Measurements from ENCODE around the gene SYNM. TPM values are rescaled to one million over a fixed set of nuclear protein-coding genes. Genes with fewer than 3 reads are reported as not detected.

The SYNM gene
- total and polyA plus RNA-seq, 2 of the 8 experiments (the other 6 are each of a cell fraction or from before 2014, with no cell fraction given), result 0.89 to 2.0 TPM

- H3K56ac ChIP-seq (replicated peaks; ENCODE audit: insufficient read length, low read depth, low read length), result no peak overlapping the region
- FAIRE-seq (no peak), DNase-seq (ENCODE audit: low read depth in 1 of 2, low spot score in 2 of 2) (no peak)
- no peak overlapping the region for H3K18ac ChIP-seq (ENCODE audit: extremely low read depth, low read length)
- no peak overlapping the region for H2BK12ac ChIP-seq (ENCODE audit: low read depth, low read length)
- H2BK20ac ChIP-seq (ENCODE audit: low read length), result no peak overlapping the region
- no peaks in the 10 kb centered on the region for H3K79me1 ChIP-seq (ENCODE audit: low read depth, low read length)
- CTCF ChIA-PET (ENCODE audit: partially characterized antibody), result interaction anchor here (0.9 to 1.1 kb wide), 2 partner anchors 52 to 553 kb away, joined by 4 to 5 read pairs; no protein-coding TSS in a partner anchor
- H3K23ac ChIP-seq (ENCODE audit: insufficient read length), result no peak overlapping the region
- 95% methylated on average over 2 of the region's 2 CpGs; no CpG with 5 or more reads in 1 of the 2 experiments for WGBS, 2 experiments (ENCODE audit: extremely low coverage in 1 of 2, insufficient coverage in 1 of 2, insufficient read length in 1 of 2, insufficient replicate concordance in 2 of 2, low coverage in 1 of 2, low lambda C conversion rate in 2 of 2, missing lambda C conversion rate in 1 of 2)
- H2AFZ ChIP-seq (ENCODE audit: low read length), result no peak overlapping the region
- H3K27ac ChIP-seq (ENCODE audit: low read depth, low read length), result no peak overlapping the region
- H3K79me2 ChIP-seq (ENCODE audit: control insufficient read depth in 1 of 2, insufficient read depth in 2 of 2, low read length in 2 of 2), result no peaks in the 10 kb centered on the region
- H3K27me3 ChIP-seq (replicated peaks in 1 of 4; ENCODE audit: control insufficient read depth in 3 of 4, extremely low read depth in 1 of 4, insufficient read depth in 3 of 4, low read length in 3 of 4), result no peaks in the 10 kb centered on the region
- no peak overlapping the region for H2BK15ac ChIP-seq (ENCODE audit: low read length)
- H4K5ac ChIP-seq (ENCODE audit: insufficient read length, low read depth, low read length), result no peak overlapping the region
- H3K4ac ChIP-seq (replicated peaks; ENCODE audit: insufficient read length, low read depth, low read length), result no peak overlapping the region
- H4K20me1 ChIP-seq (replicated peaks in 1 of 2; ENCODE audit: control insufficient read depth in 1 of 2, insufficient read depth in 2 of 2, low read length in 2 of 2), result no peaks in the 10 kb centered on the region
- H3K4me1 ChIP-seq (replicated peaks in 1 of 4; ENCODE audit: control insufficient read depth in 3 of 4, insufficient read depth in 4 of 4, low read length in 3 of 4), result peaks cover 0 to 4% (median 3%) of the 10 kb centered on the region in 4 experiments; a peak in 4 of 7 replicates
- H3K9ac ChIP-seq (replicated peaks in 1 of 4; ENCODE audit: extremely low read depth in 1 of 4, low read depth in 3 of 4, low read length in 3 of 4), result no peak overlapping the region
- no peak overlapping the region for H3K14ac ChIP-seq (ENCODE audit: insufficient read length)
- H4K8ac ChIP-seq (ENCODE audit: extremely low read depth, insufficient read depth, low read length), result no peak overlapping the region
- no peaks in the 10 kb centered on the region for H3K23me2 ChIP-seq (ENCODE audit: low read depth, low read length)
- H2BK120ac ChIP-seq (replicated peaks; ENCODE audit: low read depth, low read length), result no peak overlapping the region
- H3K9me3 ChIP-seq (ENCODE audit: insufficient read depth in 2 of 2, low read depth in 1 of 2, low read length in 1 of 2), result no peaks in the 10 kb centered on the region
- no peak overlapping the region for H4K91ac ChIP-seq (replicated peaks; ENCODE audit: insufficient read length, low read length)
- peaks cover 0 to 4% (median 0%) of the 10 kb centered on the region in 4 experiments; a peak in 1 of 8 replicates for H3K36me3 ChIP-seq (ENCODE audit: control insufficient read depth in 2 of 4, insufficient read depth in 4 of 4, low read length in 3 of 4)
- H3K4me3 ChIP-seq (ENCODE audit: extremely low read depth in 1 of 4, insufficient read depth in 2 of 4, low read depth in 3 of 4, low read length in 4 of 4), result no peak overlapping the region
- H3K4me2 ChIP-seq (ENCODE audit: insufficient read depth in 1 of 2, low read depth in 2 of 2, low read length in 2 of 2), result no peak overlapping the region
- POLR2A ChIA-PET (ENCODE audit: partially characterized antibody), result no interaction called here
- H2AK5ac ChIP-seq (ENCODE audit: low read depth, low read length), result no peak overlapping the region
- no peak overlapping the region for H2BK5ac ChIP-seq (ENCODE audit: low read depth, low read length)
- no peak for TF ChIP-seq HDAC2 (IDR thresholded peaks at IDR 0.05; ENCODE audit: borderline replicate concordance in 1 of 2, low read depth in 2 of 2, low read length in 2 of 2)
- no peak for TF ChIP-seq RAD21 (IDR thresholded peaks at IDR 0.05 in 1 of 2, conservative IDR thresholded peaks at IDR 0.05 in 1 of 2; ENCODE audit: low read depth in 2 of 2, low read length in 2 of 2)
- TF ChIP-seq POU5F1 (IDR thresholded peaks at IDR 0.05; ENCODE audit: low read depth, low read length), result no peak
- TF ChIP-seq CBX5 (IDR thresholded peaks at IDR 0.05; ENCODE audit: low read depth, low read length), result no peak
These were observed 46.3 kb downstream of the SYNM start for GRCh38 chr15:99151156-99151555.
